Stimulated activated CD4-positive, alpha-beta T cell treated with anti-CD3 and anti-CD28 coated beads, TNF-alpha, amount 100 ng/mL, for 1 hour (primary cell): ENCODE results near the gene PTPRN2.

Experiments used
- DNase-seq, 3 donors: peaks; one replicate each; pipeline ENCODE4 v3.0.0-alpha.2; 2020; ENCODE audit warnings: low read depth in 3 of 3, low spot score in 1 of 3

The PTPRN2 gene

DNA sequence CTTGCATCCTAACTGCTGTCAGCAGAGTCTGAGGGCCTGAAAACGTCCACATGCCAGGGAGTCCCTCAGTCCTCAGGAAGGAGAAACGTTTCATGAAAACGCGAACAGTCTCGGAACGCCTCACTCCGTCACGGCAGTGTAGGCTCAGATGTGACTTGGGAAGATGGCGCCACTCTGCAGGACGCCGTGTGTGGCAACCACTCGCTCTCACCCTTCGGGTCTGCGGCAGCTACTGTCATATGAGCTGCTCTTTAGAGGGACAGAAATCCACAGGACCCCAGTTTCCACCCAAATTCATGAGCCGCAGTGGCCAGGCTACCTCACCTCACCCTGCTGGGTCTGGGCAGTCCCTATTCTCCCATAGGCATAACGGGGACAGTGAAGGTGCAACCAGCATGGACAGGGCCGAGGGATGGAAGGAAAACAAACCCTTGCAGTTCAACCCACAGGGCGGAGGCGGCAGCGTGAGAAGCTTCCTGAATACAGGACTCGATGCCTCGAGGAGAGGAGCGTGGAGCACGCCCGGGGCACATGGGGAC is 812.5 kb downstream of the PTPRN2 start:
- DNase-seq, result no peak

DNA sequence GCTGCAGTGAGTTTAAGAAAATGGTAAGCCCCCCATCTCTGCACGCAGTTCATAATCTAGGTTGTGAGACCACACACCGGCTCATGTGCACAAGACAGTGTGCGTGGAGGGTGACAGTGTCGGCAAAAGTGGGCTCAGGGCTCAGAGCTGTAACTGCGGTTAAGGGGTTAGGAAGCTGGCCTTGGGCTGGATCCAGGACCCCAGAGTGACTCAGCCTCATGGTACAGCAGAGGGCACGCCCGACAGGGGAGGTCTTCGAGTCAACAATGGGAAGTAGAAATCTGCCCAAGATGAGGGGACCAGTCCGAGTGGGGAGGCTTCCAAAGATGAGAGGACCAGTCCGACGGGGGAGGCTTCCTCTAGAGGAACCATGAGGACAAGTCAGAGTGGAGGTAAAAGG is 813.1 kb downstream of the PTPRN2 start:
- DNase-seq, result no peak

DNA sequence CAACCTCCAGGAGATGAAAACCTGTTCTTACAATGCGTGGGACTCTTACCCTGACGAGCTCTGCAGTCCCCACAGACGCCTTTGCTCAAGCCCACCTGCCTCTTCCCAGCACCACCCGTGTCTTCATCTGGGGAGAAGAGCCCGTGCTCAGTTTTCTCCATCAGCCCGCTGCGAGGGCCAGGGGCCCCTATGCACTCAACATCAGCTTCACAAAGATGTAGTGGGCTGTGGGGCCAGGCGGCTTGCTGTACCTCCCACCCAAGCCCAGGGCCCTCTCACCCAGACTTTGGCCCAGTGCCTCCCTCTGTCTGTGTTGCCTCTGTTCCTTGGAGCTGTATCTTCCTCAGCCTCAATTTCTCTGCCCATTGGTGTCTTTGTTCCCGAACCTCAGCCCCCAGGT is 814.3 kb downstream of the PTPRN2 start:
- no peak for DNase-seq

DNA sequence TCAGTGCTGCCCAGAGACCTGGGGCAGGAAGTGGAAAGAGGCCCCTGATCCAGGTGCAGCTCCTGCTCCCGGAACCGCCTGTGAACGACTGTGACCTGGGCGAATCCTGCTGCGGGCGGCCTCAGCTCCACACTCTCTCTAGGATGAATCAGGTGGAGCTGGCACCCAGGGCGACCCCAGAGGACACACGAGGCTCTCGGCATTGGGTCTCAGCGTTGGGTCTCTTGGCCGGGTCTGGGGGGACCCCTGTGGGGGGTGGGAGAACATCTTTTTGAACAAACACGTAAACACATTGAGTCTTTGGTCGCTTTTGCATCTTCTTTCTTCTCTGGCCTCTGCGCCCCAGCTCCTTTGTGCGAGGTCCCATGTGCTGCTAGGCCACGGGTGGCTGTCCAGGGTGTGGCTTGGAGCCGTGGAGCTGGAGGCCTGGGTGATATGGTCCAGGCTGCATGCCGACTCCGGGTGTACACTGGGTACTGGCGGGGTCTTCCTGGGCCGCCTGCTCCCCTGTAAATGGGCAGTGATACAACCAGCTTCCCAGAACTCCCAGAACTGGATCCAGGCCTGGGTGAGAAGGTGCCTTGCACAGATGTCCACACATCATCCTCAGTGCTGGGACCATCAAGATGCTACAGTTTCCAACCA is 815.0 kb downstream of the PTPRN2 start:
- no peak for DNase-seq

DNA sequence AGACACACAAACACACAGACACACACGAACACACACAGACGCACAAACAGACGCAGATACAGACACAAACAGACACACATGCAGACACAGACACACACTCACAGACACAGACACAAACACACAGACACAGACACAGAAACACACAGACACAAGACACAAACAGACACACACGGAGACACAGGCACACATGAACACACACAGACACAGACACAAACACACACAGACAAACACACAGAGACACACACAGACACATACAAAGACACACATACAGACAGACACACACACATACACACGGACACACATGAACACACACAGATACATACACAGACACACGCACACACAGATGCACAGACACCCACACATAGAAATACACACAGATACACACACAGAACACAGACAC is 815.9 kb downstream of the PTPRN2 start:
- DNase-seq, result no peak

DNA sequence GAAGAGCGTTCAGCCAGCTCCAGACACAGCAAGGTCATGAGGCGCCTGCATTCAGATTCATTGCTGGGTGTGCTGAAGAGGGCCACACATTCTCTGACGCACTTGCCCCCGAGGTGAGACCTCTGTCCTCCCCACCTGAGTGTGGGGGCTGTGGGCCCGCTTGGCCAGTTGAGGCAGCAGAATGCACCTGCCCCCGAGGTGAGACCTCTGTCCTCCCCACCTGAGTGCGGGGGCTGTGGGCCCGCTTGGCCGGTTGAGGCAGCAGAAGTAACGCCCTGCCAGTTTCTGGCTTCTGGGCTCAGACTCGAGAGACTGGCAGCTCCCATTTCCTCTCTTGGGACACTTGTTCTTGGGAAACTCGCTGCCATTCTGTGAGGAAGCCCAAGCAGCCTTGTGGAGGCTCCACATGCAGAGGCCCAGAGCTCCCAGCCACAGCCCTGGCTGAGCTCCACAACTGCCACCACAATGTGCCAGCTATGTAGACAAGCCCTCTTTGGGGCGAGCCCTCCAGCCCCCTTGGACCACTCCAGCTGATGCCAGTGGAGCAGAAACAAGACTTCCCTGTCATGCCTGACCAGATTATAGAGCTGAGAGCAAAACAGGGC is 816.8 kb downstream of the PTPRN2 start:
- no peak for DNase-seq

DNA sequence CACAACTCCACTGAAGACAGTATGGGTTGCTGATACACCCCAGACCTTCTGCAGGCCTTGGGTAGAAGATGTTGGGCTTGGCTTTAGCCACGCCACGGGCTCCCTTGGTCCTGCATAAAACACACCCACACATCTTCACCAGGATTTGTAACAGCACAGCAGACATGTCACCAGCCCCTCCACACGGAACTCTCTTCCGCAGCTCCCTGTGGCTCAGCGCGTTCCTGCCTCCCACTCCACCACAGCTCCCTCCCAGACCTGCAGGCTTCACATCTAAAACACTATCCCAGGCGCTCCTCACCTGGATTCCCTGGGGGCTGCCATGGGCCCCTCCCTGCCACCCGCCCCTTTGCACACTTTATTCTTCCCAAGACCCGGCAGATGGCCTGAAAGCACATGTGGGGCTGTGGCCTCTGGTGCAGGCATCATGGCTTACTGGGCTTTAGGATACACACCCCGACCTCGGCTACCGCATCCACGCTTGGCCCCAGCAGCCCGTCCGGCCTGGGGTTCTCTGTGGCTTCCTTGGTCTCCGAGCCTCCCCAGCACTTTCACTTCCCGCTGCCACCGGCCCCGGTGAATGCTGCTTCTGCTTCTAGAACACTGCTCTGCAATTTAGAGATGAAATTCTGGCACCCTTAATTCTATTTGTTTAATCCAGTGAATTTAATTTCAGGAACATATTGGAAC is 818.0 kb downstream of the PTPRN2 start:
- no peak for DNase-seq

DNA sequence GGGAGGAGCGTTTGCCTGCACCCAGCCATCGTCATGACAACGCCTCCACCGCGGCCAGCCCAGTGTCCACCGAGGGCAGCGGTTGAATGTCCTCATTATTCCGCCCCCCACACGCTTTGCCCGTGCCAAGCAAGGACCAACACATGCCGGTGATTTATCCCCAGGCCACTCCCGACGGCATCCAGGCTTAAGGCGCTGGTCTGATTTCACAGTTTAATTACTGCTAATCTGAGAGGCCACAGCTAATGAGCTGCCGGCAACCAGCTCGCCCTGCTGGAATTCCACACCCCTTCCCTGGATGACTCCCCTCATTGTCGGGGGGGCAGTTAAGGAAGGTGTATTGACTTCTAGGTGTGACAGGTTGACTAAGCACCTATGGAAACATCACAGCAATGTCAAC is 818.5 kb downstream of the PTPRN2 start:
- no peak for DNase-seq

DNA sequence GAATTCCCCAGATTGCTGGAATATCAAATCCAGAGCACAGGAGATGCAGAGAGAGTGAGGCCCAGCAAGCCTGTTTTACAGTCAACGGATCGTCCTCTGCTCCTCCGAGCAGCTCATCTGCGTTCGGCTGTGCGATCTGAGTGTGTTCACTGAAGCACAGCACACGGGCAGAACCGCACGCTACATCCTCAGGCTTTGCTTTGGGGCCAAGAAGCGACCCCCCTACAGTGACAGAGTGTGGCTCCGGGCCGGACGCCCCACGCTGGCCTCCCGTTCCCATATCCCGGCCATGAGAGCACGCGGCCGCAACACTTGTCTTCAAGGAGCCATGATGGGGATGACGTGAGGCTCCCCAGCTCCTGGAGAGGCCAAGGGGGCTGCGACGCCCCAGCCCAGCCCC is 819.4 kb downstream of the PTPRN2 start:
- no peak for DNase-seq

DNA sequence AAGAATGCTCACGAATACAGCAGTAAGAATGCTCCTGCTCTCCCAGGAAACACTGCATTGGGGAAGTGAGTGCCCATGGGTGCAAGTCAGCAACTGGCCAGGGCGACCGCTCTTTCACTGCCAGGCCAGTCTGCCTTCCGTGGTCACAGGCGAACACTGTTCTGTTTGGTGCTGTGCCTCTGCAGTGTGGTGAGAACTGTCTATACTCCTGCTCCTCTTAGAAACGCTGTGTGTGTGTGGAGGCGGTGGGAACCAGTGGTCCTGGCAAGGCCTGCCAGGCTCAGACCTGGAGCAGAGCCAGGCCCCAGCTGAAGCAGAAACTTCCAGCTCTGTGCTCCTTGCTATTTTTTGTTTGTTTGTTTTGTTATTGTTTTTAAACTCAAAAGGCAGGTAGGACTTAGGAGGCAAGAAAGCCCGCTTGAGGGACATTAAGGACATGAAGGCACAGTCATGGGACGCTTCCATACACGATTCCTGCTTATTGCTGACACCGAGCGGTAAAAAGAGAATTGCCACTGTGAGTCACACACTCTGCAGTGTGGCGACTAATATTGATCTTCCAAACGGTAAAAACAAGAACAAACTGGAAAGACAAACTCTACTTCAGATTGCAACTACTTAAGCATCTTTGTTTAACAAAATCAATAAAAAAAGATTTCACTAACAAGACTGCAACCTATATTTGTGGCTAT is 820.0 kb downstream of the PTPRN2 start:
- no peak for DNase-seq

DNA sequence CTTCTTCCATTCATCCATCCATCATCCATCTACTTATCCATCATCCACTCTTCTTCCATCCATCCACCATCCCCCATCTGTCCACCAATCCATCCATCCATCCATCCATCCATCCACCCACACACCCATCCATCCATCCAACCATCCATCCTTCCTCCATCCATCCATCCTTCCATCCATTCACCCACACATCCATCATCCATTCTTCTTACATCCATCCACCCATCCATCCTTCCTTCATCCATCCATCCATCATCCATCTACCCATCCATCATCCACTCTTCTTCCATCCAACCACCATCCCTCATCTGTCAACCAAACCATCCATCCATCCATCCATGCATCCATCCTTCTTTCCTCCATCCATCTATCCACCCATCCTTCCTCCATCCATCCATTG is 821.5 kb downstream of the PTPRN2 start:
- DNase-seq, result no peak

DNA sequence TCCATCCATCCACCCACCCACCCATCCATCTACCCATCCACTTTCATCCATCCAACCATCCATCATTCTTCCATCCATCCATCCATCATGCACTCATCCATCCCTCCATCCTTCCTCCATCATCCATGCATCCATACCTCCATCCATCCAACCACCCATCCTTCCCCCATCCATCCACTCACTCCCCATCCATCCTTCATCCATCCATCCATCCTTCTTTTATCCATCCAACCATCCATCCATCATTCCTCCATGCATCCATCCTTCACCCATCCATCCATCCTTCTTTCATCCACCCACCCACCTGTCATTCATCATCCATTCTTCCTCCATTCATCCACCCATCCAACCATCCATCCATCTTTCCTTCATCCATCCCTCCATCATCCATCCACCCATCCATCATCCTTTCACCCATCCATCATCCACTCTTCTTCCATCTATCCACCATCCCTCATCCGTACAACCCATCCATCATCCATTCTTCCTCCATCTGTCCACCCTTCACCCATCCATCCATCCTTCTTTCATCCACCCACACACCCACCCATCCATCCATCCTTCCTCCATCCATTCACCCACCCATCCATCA is 822.6 kb downstream of the PTPRN2 start:
- DNase-seq, result no peak

DNA sequence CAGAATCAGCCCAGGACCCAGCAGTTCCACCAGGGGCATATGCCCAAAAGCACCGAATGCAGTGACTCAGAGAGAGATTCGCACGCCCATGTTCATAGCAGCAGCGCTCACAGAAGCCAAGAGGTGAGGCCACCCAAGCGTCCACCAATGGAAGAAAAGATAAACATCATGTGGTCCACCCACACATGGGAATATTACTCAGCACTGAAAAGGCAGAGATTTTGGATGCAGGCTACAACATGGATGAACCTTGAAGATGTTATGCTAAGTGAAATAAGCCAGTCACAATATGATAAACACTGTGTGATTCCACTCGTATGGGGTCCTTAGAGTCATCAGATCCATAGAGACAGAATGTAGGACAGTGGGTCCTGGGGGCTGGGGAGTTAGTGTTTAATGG is 823.4 kb downstream of the PTPRN2 start:
- DNase-seq, result no peak

DNA sequence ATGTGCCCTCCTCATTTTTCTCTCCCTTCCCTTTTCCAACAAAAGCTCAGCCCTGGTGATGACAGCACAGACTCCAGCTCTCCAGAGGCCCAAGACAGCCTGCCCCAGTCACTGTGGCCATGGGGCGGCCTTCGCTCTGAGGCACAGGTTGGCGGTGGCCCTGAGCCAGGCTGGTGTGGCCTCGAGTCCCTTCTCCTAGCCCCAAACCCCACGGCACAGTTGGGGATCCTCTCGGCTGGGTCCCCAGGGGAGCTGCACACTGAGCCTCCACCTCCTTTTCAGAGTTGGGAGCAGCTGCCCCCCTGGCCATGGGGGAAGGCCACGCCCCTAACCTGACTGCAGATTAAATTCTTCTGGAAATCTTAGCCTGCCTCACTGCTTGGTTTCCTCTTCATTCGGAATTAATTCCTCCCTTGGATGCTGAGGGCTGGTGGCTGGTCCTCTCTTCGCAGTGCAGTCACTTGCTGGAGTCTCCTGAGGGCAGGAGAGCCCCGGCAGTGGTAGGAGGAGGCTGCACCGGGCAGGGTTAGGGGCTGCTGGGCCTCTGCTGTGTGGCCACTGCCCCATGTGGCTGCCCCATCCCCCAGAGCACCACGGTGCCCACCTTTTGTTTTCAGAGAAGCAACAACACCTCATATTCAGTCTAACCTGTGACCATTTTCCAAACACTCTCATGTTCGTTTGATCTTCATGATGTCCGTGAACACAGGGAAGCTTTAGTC is 824.2 kb downstream of the PTPRN2 start:
- no peak for DNase-seq

DNA sequence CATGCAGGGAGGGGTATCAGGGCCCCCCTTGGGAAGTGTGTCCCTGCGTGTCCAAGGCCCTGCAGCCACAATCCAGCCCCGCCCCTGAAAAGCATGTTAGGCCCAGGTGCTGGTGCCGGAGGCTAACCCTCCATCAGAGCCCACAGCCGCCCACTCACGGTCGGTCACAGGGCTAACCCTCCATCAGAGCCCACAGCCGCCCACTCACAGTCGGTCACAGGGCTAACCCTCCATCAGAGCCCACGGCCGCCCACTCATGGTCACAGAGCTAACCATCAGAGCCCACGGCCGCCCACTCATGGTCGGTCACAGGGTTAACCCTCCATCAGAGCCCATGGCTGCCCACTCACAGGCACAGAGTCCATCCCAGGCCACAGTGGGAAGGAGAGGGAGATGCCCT is 824.8 kb downstream of the PTPRN2 start:
- no peak for DNase-seq

DNA sequence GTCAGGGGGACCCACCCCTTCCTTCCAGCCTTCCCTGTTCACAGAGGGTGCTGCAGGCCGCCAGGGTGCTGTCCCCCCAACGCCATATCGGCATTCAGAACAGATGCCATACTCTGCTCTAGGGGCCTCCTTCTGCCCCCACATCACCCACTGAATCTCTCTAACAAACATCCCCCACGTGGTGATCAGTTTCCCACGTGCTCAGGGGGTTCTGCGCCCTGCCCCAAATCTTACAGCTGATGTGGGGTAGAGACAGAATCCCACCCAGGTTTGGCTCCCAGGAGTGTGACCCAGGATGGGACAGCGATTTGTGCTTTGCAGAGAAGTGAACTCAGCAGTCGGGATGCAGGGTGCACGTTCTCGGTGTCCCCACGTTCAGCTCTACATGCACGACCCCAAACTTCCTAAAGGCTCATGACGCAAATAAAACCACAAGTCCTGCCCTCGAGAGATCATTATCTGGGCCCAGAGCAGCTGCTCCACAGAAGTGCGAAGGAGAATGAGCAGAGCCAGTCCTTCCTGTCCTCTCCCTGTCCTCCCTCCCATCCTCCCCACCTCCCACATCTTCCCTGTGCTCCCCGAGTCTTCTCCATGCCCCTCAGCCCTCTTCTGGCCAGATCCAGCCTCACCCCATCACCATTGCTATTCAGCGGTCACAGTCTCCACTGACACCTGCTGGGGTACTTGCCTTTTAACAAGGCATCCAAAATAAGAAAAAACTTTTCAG is 827.5 kb downstream of the PTPRN2 start:
- DNase-seq, result no peak

DNA sequence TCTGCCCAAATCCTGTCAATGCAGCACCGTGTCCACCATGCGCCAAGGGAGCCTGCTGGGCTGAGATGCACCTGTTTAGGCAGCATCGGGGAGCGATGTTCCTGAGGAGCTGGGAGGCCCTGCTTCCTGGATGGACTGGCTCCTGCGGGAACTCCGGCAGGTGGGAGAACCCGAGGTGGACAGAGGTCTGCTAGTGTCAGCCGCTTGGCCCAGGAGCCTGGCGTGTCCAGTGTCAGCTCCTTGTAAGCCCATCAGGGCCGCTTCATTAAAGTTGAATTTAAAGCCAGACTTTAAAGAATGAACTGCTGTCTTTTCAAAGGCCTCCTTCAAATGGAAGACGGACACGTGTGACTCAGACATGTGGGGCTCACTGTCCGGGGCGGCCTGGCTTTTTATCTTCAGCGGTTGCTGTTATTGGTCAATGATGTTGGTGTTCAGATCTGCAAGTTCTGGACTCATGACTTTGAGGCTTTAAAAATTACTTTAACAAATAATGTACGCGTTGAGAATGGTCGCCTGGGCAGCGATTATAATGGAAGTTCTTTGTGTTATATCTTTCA is 828.3 kb downstream of the PTPRN2 start:
- DNase-seq, result no peak

DNA sequence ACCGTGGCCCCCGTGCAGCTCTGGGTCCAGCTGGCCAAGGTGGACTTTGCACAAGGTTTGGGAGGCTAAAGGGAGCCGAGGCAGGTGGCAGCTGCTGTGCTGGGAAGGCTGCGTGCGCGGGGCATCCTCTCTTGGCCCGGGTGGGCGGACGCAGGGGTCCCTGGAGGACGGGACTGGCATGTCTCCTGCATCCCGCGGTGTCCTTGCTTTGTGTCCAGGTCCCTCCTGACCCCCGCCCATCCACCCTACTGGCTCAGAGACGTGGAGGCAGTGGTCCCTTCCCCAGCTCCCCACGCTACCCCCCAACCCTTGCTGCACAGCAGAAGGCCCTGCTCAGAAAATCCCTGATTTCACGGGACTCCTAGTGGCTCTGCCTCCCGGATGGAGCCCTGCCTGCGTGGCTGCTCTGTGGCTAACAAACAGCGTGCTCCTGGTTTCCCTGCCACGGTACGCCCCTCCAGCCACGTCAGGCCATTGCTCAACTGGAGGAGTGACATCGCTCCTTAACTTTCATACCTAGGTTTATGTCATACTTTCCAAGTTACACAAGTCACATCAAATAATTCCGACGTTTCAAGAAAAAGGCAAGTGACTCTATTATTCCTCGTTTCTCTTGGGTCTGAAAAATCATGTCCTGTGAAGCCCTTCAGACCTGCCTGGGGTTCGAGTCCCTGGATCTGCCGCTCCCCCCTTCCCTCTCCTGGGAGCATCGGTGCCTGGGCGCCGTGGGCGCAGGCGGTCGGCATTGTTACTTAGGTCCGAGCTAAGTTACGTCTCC is 829.0 kb downstream of the PTPRN2 start:
- DNase-seq, result no peak
